ENCODE data around the gene CLDN22. TPM values are rescaled to one million over a fixed set of nuclear protein-coding genes. Genes with fewer than 3 reads are reported as not detected.

The CLDN22 gene
- total and polyA plus RNA-seq, 9 of the 15 experiments (the other 6 are each of a cell fraction or from before 2014, with no cell fraction given): 0.21 TPM; not detected in 8

- TF ChIP-seq KAT7 (CRISPR knock-in tag; IDR thresholded peaks at IDR 0.05; ENCODE audit: borderline replicate concordance) (no peak), SAFB2 (IDR thresholded peaks at IDR 0.05; ENCODE audit: borderline replicate concordance, low read depth, low read length, severe bottlenecking) (no peak), ZBTB43 (CRISPR knock-in tag; IDR thresholded peaks at IDR 0.05) (no peak), ZNF224 (CRISPR knock-in tag; IDR thresholded peaks at IDR 0.05) (no peak), PRPF4 (IDR thresholded peaks at IDR 0.05; ENCODE audit: insufficient read depth, low read depth, low read length, poor library complexity, severe bottlenecking) (no peak), PTTG1 (tag; IDR thresholded peaks at IDR 0.05; ENCODE audit: low read depth) (peak; percentile 100), SRSF7 (optimal IDR thresholded peaks at IDR 0.05; ENCODE audit: low read depth, low read length) (no peak), MAZ (CRISPR knock-in tag; conservative IDR thresholded peaks at IDR 0.05 in 1 of 2, IDR thresholded peaks at IDR 0.05 in 1 of 2) (peak in 1 of 2 experiments; percentile 99; a peak in 2 of 4 replicates), LARP7 (IDR thresholded peaks at IDR 0.05) (no peak), TEAD2 (tag; IDR thresholded peaks at IDR 0.05) (peak; percentile 99), HDAC1 (IDR thresholded peaks at IDR 0.05) (no peak), PURB (CRISPR knock-in tag; IDR thresholded peaks at IDR 0.05; ENCODE audit: low read depth) (no peak), MXD1 (CRISPR knock-in tag; IDR thresholded peaks at IDR 0.05; ENCODE audit: borderline replicate concordance, poor library complexity, severe bottlenecking) (peak; percentile 63), HCFC1 (IDR thresholded peaks at IDR 0.05; ENCODE audit: low read depth, low read length) (no peak), NFIC (IDR thresholded peaks at IDR 0.05) (no peak), PHTF2 (CRISPR knock-in tag; IDR thresholded peaks at IDR 0.05) (peak; percentile 97), NCOA6 (IDR thresholded peaks at IDR 0.05) (no peak; the same call in 1 of the 2 replicates), MTA3 (IDR thresholded peaks at IDR 0.05; ENCODE audit: borderline replicate concordance) (peak; percentile 74), ADNP (tag; IDR thresholded peaks at IDR 0.05) (peak; percentile 58; the same call in 1 of the 2 replicates), ZNF232 (CRISPR knock-in tag; IDR thresholded peaks at IDR 0.05) (no peak)
- TF ChIP-seq, protein P1, sequence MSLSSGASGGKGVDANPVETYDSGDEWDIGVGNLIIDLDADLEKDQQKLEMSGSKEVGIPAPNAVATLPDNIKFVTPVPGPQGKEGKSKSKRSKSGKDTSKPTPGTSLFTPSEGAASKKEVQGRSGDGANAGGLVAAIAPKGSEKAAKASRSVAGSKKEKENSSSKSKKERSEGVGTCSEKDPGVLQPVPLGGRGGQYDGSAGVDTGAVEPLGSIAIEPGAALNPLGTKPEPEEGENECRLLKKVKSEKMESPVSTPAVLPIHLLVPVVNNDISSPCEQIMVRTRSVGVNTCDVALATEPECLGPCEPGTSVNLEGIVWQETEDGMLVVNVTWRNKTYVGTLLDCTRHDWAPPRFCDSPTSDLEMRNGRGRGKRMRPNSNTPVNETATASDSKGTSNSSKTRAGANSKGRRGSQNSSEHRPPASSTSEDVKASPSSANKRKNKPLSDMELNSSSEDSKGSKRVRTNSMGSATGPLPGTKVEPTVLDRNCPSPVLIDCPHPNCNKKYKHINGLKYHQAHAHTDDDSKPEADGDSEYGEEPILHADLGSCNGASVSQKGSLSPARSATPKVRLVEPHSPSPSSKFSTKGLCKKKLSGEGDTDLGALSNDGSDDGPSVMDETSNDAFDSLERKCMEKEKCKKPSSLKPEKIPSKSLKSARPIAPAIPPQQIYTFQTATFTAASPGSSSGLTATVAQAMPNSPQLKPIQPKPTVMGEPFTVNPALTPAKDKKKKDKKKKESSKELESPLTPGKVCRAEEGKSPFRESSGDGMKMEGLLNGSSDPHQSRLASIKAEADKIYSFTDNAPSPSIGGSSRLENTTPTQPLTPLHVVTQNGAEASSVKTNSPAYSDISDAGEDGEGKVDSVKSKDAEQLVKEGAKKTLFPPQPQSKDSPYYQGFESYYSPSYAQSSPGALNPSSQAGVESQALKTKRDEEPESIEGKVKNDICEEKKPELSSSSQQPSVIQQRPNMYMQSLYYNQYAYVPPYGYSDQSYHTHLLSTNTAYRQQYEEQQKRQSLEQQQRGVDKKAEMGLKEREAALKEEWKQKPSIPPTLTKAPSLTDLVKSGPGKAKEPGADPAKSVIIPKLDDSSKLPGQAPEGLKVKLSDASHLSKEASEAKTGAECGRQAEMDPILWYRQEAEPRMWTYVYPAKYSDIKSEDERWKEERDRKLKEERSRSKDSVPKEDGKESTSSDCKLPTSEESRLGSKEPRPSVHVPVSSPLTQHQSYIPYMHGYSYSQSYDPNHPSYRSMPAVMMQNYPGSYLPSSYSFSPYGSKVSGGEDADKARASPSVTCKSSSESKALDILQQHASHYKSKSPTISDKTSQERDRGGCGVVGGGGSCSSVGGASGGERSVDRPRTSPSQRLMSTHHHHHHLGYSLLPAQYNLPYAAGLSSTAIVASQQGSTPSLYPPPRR (CRISPR knock-in tag; IDR thresholded peaks at IDR 0.05; ENCODE audit: borderline replicate concordance): no peak
These were observed 28.9 kb upstream of the CLDN22 start (continued) for GRCh38 chr4:183348706-183349659.

Data from K562 (cell line).